MM.1S (cell line): ENCODE measurements around the gene IGSF6.

Experiments
- DNase-seq: peaks from one replicate; pipeline ENCODE4 v3.0.0-alpha.2; 2015
- H2AFZ ChIP-seq: fragments of 300-600 bp; sonication (generic); 2 replicates; pipeline ENCODE4 v1.6.0; 2016; ENCODE audit warnings: antibody characterized with exemption, low read length
- H3F3A ChIP-seq: fragments of 300-600 bp; sonication (generic); 2 replicates; pipeline ENCODE4 v1.6.1; 2016; ENCODE audit warnings: mild to moderate bottlenecking, antibody characterized with exemption, low read length, moderate library complexity, mixed read lengths; ENCODE audit not compliant: insufficient read depth
- H3K27ac ChIP-seq: fragments of 300-600 bp; sonication (generic); 2 replicates; pipeline ENCODE4 v1.5.1; 2016; ENCODE audit warnings: mild to moderate bottlenecking, low read length
- H3K27me3 ChIP-seq: fragments of 300-600 bp; sonication (generic); replicated peaks from 2 replicates; pipeline ENCODE4 v1.6.0; 2016; ENCODE audit warnings: low read length; ENCODE audit not compliant: insufficient read depth
- H3K36me3 ChIP-seq: fragments of 300-600 bp; sonication (generic); replicated peaks from 2 replicates; pipeline ENCODE4 v1.6.1; 2016; ENCODE audit warnings: mild to moderate bottlenecking, low read length, mixed read lengths; ENCODE audit not compliant: insufficient read depth
- H3K4me1 ChIP-seq: fragments of 300-600 bp; sonication (generic); 2 replicates; pipeline ENCODE4 v1.6.1; 2016; ENCODE audit warnings: low read length, mixed read lengths
- H3K4me2 ChIP-seq: fragments of 300-600 bp; sonication (generic); 2 replicates; pipeline ENCODE4 v1.6.0; 2016; ENCODE audit warnings: low read depth, low read length
- H3K4me3 ChIP-seq: fragments of 300-600 bp; sonication (generic); 2 replicates; pipeline ENCODE4 v1.5.1; 2016; ENCODE audit warnings: low read length, mixed read lengths
- H3K79me2 ChIP-seq: fragments of 300-600 bp; sonication (generic); 2 replicates; pipeline ENCODE4 v1.6.1; 2016; ENCODE audit warnings: mixed run types, low read length, mixed read lengths
- H3K9ac ChIP-seq: fragments of 300-600 bp; sonication (generic); 2 replicates; pipeline ENCODE4 v1.6.1; 2016; ENCODE audit warnings: low read length, mixed read lengths
- H3K9me2 ChIP-seq: fragments of 300-600 bp; sonication (generic); replicated peaks from 2 replicates; pipeline ENCODE4 v1.6.1; 2016; ENCODE audit warnings: mild to moderate bottlenecking, low read length, mixed read lengths; ENCODE audit not compliant: insufficient read depth
- H3K9me3 ChIP-seq: fragments of 300-600 bp; sonication (generic); replicated peaks from 2 replicates; pipeline ENCODE4 v1.6.1; 2016; ENCODE audit warnings: mild to moderate bottlenecking, low read length, mixed read lengths; ENCODE audit not compliant: insufficient read depth
- H4K20me1 ChIP-seq: fragments of 300-600 bp; sonication (generic); 2 replicates; pipeline ENCODE4 v1.6.1; 2016; ENCODE audit warnings: mild to moderate bottlenecking, low read length, moderate library complexity, mixed read lengths; ENCODE audit not compliant: insufficient read depth
- CTCF ChIP-seq: fragments of 300-600 bp; sonication (generic); IDR thresholded peaks from 2 replicates; pipeline ENCODE4 v1.5.1; 2016; ENCODE audit warnings: antibody characterized with exemption, low read length, mixed read lengths
- EZH2 ChIP-seq: fragments of 300-600 bp; sonication (generic); optimal IDR thresholded peaks from 2 replicates; pipeline ENCODE3; 2017; ENCODE audit warnings: low read depth, mild to moderate bottlenecking, antibody characterized with exemption, low read length, mixed read lengths
- EZH2phosphoT487 ChIP-seq: fragments of 300-600 bp; sonication (generic); IDR thresholded peaks from 2 replicates; pipeline ENCODE4 v1.6.1; 2018; ENCODE audit warnings: antibody characterized with exemption, low read length

IGSF6 gene

GRCh38 chr16:21673469-21673868, 21.1 kb upstream of the IGSF6 start:
- Histone ChIP-seq H3K36me3 (no peaks in the 10 kb centered on the region), H3K4me1 (no peaks in the 10 kb centered on the region), H4K20me1 (no peaks in the 10 kb centered on the region), H3K27ac (no peak overlapping the region), H3K27me3 (no peaks in the 10 kb centered on the region), H3K9me2 (no peaks in the 10 kb centered on the region), H3K9ac (no peak overlapping the region), H3K4me3 (no peak overlapping the region), H3K4me2 (no peak overlapping the region), H3F3A (no peaks in the 10 kb centered on the region), H3K9me3 (no peaks in the 10 kb centered on the region), H3K79me2 (no peaks in the 10 kb centered on the region), H2AFZ (no peak overlapping the region)
- no peak for DNase-seq
- TF ChIP-seq EZH2 (no peak), CTCF (no peak), EZH2phosphoT487 (no peak)

DNA sequence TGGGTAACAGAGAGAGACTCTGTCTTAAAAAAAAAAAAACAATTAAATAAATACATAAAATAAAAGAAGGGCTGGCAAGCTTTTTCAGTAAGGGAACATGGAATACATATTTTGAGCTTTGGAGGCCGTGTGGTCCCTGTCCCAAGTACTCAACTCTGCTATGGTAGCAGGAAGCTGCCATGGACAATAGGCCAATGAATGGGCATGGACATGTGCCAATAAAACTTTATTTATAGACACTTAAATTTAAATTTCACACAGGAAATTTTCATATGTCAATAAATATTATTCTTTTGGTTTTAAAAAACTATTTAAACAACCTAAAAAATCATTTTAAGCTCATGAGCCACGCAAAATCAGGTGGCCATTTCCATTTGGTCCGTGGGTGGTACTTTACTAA, 15.2 kb upstream of the IGSF6 start:
- H3K4me1 ChIP-seq = no peaks in the 10 kb centered on the region
- H2AFZ ChIP-seq = no peak overlapping the region
- no peaks in the 10 kb centered on the region for H3K27me3 ChIP-seq
- no peak overlapping the region for H3K27ac ChIP-seq
- no peak overlapping the region for H3K4me2 ChIP-seq
- H4K20me1 ChIP-seq = no peaks in the 10 kb centered on the region
- no peaks in the 10 kb centered on the region for H3F3A ChIP-seq
- no peaks in the 10 kb centered on the region for H3K79me2 ChIP-seq
- DNase-seq = no peak
- TF ChIP-seq CTCF = no peak
- TF ChIP-seq EZH2phosphoT487 = no peak
- no peak for TF ChIP-seq EZH2
- no peak overlapping the region for H3K4me3 ChIP-seq
- no peak overlapping the region for H3K9ac ChIP-seq
- H3K9me2 ChIP-seq = no peaks in the 10 kb centered on the region
- no peaks in the 10 kb centered on the region for H3K36me3 ChIP-seq
- H3K9me3 ChIP-seq = no peaks in the 10 kb centered on the region

DNA sequence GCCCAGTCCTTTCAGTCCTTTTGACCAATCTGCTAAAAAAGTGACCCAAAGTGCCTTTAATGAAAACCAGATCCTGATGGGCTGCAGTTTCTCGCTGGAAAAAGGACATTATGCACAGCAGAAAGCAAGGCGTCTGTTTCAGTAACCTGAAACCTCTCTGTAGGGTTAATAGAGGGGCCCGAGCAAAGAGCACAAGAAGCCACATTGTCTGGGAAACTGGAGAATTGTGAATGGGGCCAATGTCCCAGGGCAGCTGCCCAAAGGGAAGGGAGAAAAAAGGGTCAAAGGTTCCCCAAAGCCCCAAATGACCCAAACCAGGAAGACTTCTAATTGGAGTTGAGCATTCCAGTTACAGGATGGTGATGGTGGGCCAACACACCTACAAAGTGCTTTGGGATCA, 14.4 kb upstream of the IGSF6 start:
- H3K4me1 ChIP-seq = no peaks in the 10 kb centered on the region
- no peak for DNase-seq
- TF ChIP-seq CTCF (no peak), EZH2phosphoT487 (no peak)
- no peaks in the 10 kb centered on the region for H3K9me3 ChIP-seq
- H3K4me2 ChIP-seq = no peak overlapping the region
- H3K9me2 ChIP-seq = no peaks in the 10 kb centered on the region
- H2AFZ ChIP-seq = no peak overlapping the region
- no peaks in the 10 kb centered on the region for H3K27me3 ChIP-seq
- H3K9ac ChIP-seq = no peak overlapping the region
- no peaks in the 10 kb centered on the region for H3K36me3 ChIP-seq
- no peak overlapping the region for H3K4me3 ChIP-seq
- H3K27ac ChIP-seq = no peak overlapping the region
- H3K79me2 ChIP-seq = no peaks in the 10 kb centered on the region
- no peaks in the 10 kb centered on the region for H4K20me1 ChIP-seq
- no peaks in the 10 kb centered on the region for H3F3A ChIP-seq
